ENCODE results near the gene PFDN1.

Gene PFDN1

DNA sequence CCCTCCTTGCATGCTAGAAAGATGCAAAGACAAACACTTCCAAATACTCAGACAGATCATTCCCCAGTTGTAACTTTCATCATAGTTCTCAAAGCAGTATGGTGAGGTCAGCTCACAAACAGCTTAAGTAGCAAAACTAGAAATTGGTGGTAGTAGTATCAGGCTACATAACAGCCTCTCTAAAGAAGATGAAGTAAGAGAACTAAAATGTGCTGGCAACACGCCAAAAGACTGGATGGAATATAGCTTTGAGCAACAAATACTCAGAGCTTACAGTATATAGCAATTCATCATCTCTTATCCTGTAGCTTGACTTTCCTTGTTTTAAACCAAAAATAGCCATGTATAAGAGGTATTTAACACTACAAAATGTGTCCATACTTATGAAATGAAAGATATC, 7.5 kb downstream of the PFDN1 start:
- peak; percentile 51 for DNase-seq (ENCODE audit: low spot score)

DNA sequence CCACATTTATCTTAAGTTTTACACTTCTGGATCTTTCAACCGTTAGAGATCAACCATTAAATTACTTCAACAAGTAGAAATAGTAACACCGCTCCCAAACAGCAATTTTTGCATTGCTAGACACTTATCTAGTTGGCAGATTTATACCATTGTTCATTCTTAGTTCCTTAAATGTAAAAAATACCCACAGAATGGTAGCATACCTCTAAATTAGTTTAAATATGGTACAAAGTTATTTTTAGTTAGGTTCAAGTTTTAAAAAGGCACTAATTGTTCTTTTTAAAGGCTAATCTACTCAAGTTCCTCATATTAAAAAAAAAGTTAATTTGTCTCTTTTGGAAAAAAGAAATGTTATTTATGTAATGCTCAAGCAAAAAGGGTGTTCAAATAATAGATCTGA, 8.1 kb downstream of the PFDN1 start:
- DNase-seq (ENCODE audit: low spot score): no peak

DNA sequence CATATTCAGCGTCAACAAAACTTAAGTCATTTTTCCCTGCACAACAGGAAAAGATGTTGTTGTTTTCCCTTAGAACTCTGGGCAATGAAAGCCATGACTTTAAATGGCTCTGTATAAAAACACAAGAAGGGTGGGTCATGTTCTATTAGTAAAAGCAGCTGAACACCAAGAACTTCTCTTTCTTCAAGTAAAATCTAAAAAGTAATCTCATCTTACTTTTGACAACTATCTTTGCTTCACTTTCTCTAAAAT, 9.1 kb downstream of the PFDN1 start:
- no peak for DNase-seq (ENCODE audit: low spot score)

GRCh38 chr5:140293091-140293848, 9.6 kb downstream of the PFDN1 start:
- no peak for DNase-seq (ENCODE audit: low spot score)

- no peak for DNase-seq (ENCODE audit: low spot score)
Measured at GRCh38 chr5:140292212-140293036, 10.5 kb downstream of the PFDN1 start.

DNA sequence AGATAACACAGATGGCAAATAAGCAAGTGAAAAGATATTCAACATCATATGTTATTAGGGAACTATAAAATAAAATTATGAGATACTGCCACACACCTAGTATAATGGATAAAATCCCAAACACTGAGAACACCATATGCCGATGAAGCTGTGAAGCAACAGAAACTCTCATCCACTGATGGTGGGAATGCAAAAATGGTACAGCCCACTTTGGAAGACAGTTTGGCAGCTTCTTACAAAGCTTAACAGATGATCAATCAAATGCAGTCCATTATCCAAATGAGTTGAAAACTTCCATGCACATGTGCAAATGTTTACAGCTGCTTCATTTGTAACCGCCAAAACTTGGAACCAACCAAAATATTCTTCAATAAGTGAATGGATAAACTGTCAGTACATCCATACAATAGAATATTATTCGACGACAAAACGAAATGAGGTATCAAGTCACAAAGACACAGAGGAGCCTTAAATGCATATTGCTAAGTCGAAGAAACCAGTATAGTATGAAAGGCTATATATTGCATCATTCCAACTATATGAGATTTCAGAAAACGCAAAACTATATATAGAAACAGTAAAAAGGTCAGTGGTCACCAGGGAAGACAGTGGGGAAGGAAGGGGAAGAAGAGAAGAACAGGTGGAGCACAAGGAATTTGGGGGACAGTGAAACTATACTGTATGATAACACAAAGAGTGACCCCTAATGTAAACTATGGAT, 14.9 kb downstream of the PFDN1 start:
- DNase-seq (ENCODE audit: low spot score): no peak

GRCh38 chr5:140286424-140286823, 16.5 kb downstream of the PFDN1 start:
- no peak for DNase-seq (ENCODE audit: low spot score)

DNA sequence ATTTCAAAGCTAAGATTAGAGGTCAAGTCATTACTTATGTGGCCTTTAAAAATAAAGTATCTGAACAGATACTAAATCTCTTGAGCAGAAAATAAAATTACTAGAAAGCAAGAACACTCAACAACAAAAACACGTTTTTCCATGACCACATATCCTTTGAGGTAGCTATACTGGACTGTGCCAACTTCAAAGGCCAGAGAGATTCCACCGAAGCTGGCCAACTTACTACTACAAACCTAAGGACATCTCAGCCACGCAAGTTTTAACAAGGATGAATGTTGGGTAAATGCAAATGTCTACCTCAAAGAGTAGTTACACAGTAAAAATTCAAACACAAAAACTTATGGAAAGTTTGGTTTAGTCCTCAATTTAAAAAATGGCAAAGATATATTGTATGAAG, 18.9 kb downstream of the PFDN1 start:
- DNase-seq (ENCODE audit: low spot score): no peak

- no peak for DNase-seq (ENCODE audit: low spot score)
Measured at GRCh38 chr5:140282266-140282665, 20.6 kb downstream of the PFDN1 start.

DNA sequence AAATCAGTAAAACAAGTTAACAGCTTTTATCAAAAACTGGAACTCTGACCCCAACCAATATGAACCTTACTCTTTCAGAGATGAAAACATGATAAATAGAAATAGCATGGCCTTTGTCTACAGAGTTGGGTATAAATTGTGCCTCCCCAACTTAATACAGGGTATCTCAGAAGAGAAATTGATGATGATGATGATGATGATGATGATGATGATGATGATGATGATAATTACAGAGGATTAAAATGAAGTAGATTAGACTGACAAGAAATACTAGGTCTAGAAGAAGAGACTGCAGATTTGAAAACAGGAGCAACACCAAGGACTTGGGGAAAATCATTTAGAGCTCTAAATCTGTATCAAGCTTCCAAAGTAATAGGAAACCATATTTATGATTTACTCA, 27.1 kb downstream of the PFDN1 start:
- DNase-seq (ENCODE audit: low spot score): no peak

DNA sequence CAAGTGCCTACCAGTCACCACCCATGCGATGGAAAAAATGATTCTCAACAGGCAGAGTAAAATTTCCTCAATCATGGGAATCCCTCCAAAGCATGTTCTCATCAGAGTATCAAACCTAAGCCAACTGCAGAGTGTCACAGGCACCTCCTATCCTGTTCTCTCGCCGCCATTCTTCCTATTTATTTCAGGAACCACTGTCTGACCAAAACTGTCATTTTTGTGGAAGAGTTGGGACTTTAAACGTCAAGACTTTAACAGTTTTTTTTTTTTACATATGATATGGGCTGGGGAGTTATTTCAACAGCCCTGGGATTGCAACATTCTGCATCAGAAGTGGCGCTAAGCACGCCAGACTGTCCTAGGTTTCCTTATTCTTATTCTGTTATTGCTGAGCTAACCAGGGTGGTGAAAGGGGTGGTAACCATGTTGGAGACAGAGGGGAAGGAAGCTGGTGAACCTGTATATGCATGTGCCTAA, 29.5 kb downstream of the PFDN1 start:
- DNase-seq (ENCODE audit: low spot score): no peak

DNA sequence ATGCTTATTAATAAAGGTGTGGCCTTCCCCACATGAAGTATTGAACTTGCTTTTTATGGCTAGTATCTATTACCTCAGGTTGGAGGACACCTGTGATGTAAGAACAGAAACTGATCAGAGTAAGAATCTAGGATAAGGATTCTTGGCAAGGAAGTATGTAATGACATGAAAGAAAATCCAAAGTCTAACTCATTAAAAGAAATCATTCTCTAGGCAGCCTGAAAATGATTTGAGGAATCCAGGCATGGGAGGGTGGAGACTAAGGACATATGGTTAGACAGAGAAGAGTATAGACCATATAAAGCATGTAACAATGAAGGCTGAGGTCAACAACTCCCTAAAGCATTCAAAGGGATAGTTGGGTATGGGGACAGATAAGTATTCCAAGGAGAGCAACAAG, 32.9 kb downstream of the PFDN1 start:
- DNase-seq (ENCODE audit: low spot score): no peak

GRCh38 chr5:140267559-140268018, 35.3 kb downstream of the PFDN1 start:
- DNase-seq (ENCODE audit: low spot score): no peak

DNA sequence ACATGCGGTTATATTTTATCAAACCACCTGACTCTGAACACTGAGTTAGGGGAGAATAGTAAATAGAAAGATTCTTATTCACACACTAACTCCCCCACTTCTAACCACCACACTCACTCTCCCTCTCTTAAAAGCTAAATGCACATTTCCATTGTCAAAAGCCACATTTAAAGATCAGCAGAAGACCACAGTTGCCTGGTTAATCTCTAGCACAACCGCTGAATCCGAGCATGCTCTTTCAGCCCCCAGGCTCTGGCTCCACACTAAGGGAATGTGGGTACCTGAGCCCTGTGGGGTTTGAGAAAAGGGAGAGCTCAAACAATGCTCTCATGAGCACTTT, 35.7 kb downstream of the PFDN1 start:
- DNase-seq (ENCODE audit: low spot score): no peak

GRCh38 chr5:140266471-140267200, 36.3 kb downstream of the PFDN1 start:
- DNase-seq (ENCODE audit: low spot score): no peak

DNA sequence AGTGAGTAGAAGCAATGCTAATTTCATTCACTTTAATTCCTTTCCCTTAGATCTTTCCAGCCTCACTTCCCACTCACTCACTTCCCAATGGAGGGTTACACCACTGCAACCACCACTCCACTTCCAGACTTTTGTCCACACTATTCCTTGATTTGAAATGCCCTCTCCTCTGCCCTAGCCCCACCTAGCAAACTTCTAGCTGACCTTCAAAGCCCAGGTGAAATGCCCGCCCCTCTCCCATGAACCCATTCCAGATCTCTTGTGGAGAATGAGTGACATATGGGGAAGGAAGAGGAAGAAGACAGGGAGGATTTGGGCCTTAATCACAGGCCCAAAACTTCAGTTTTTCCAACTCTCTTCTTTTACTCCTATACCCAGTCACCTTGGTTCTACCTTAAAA, 37.1 kb downstream of the PFDN1 start:
- DNase-seq (ENCODE audit: low spot score): no peak

- no peak for DNase-seq (ENCODE audit: low spot score)
Measured at GRCh38 chr5:140262839-140263238, 40.1 kb downstream of the PFDN1 start.

DNA sequence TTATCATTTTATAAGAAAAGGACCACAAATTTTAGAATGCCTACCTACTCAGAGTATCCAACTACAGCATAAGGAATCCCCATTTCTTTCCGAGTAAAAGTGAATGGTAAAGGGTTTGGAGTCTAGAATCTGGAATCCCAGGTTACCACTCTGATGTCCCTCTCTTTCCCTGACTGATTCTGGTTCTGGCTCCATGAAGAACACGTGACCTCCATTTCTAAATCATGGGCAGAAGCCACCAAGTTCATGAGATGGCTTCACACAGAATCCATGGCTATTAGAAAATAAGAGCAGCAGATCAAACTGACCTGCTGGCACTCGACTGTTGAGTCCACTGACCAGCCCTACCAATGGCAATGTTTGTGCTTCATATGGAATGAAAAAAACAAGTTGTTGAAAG, 40.7 kb downstream of the PFDN1 start:
- no peak for DNase-seq (ENCODE audit: low spot score)

DNA sequence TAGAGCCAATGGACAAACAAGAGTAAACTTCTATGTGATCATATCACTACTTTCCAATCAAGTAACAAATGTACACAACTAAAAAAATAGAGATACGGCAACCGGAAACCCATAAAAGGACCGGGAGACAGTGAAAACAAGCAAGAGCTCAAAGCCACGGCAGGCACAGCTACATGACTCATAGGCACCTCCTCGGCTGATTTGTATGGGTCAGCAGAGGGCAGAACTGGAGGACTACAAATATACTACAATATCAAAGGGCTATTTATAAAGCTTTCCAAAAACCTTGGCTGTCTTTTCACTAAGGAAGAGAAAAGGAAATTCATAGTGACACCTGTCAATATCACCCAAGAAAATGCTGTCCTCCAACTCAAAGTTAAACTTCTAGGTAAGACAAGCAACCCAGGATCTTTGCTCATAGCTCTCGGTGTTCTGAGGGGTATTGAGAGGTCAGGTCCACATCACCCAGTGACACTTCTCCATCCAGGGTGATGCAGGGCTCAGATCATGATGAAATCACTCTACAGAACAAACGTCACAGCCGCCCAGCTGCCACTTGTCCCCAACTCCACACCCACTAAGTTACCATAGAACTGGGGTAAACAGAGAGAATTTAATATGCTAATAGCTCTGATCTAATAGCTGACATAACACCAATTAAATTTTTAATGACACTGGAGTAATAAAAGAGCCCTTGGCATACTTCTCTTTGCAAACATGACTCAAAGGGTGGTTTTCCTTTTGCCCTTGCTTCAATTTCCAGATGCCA, 41.3 kb downstream of the PFDN1 start:
- DNase-seq (ENCODE audit: low spot score): peak; percentile 14

DNA sequence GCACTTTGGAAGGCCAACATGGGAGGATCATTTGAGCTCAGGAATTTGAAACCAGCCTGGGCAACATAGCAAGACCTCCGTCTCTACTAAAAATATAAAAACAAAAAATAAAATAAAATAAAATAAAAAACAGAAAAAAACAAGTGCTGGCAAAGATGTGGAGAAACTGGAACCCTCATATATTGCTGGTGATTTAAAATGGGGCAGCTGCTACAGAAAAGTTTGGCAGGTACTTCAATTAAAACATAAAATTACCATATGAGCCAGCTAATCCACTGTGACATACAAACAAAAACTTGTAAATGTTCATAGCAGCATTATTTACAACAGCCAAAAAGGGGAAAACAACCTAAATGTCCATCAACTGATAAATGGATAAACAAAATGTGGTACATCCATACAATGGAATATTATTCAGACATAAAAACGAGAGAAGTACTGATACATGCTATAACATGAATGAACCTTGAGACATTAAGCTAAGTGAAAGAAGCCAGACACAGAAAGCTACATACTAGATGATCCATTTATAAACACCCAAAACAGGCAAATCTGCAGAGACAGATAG, 42.7 kb downstream of the PFDN1 start:
- no peak for DNase-seq (ENCODE audit: low spot score)

GRCh38 chr5:140259500-140259899, 43.4 kb downstream of the PFDN1 start:
- DNase-seq (ENCODE audit: low spot score): no peak
